Right ventricle myocardium superior (tissue), 1 donor: Measurements from ENCODE around the gene AKT1. TPM values are rescaled to one million over a fixed set of nuclear protein-coding genes. Genes with fewer than 3 reads are reported as not detected.

ENCODE experiments used
- ATAC-seq: fragments of 200-7000 bp; cut with Tn5 transposase; one replicate; pipeline ENCODE4 v1.9.1; 2020; ENCODE audit warnings: mild to moderate bottlenecking; ENCODE audit not compliant: poor library complexity
- DNase-seq: peaks from one replicate; pipeline ENCODE4 v3.0.0-alpha.2; 2020
- intact Hi-C: fragments of 100-400 bp; cut with DNase I; formaldehyde crosslinking; loops from one replicate; pipeline ENCODE4 v1.11.2; 2022
- total RNA-seq: library from RNA; stranded (reverse); fragmentation: NEBNext Ultra II Directional; extraction: Animal tissue kit (Norgen Biotek cat#: 25700); gene quantifications from one replicate; pipeline ENCODE4 v1.2.1, GENCODE V29; 2021
- donor health status: DM: no; HTN: yes; CAD: no; lungs with severe emphysema.

The AKT1 gene
- total RNA-seq, 1 donor from 2014 or later = 120 TPM

- DNase-seq (peak; percentile 82), ATAC-seq (peak; percentile 76)
- intact Hi-C loops = no loop called here
Observed at GRCh38 chr14:104792101-104792884, 3.3 kb downstream of the AKT1 start.

- DNase-seq (no peak), ATAC-seq (no peak)
- intact Hi-C loops = no loop called here
Observed at GRCh38 chr14:104791425-104791824, 4.1 kb downstream of the AKT1 start.

GRCh38 chr14:104789752-104790743, 5.5 kb downstream of the AKT1 start:
- ATAC-seq = no peak
- DNase-seq = no peak
- intact Hi-C loops = loop anchor here (5.0 kb wide), 1 partner anchor 32 kb away; no protein-coding TSS in a partner anchor

- DNase-seq (no peak), ATAC-seq (no peak)
- intact Hi-C loops = loop anchor here (5.0 kb wide), 1 partner anchor 33 kb away; no protein-coding TSS in a partner anchor
Observed at GRCh38 chr14:104788873-104789663, 6.5 kb downstream of the AKT1 start.

- intact Hi-C loops = loop anchor here (5.0 kb wide), 1 partner anchor 34 kb away; no protein-coding TSS in a partner anchor
- DNase-seq (no peak), ATAC-seq (no peak)
Observed at GRCh38 chr14:104788161-104788818, 7.3 kb downstream of the AKT1 start.

GRCh38 chr14:104787736-104788135, 7.8 kb downstream of the AKT1 start:
- ATAC-seq (peak; percentile 7), DNase-seq (peak; percentile 74)
- intact Hi-C loops = loop anchor here (5.0 kb wide), 1 partner anchor 35 kb away; no protein-coding TSS in a partner anchor

- no peak for DNase-seq
- intact Hi-C loops = loop anchor here (5.0 kb wide), 1 partner anchor 35 kb away; no protein-coding TSS in a partner anchor
- ATAC-seq = peak; percentile 3
Observed at GRCh38 chr14:104786726-104787675, 8.5 kb downstream of the AKT1 start.

GRCh38 chr14:104786091-104786586, 9.4 kb downstream of the AKT1 start:
- intact Hi-C loops = loop anchor here (5.0 kb wide), 1 partner anchor 36 kb away; no protein-coding TSS in a partner anchor
- ATAC-seq = peak; percentile 44
- DNase-seq = peak; percentile 67

GRCh38 chr14:104785708-104786080, 9.9 kb downstream of the AKT1 start:
- intact Hi-C loops = loop anchor here (5.0 kb wide), 1 partner anchor 37 kb away; no protein-coding TSS in a partner anchor

GRCh38 chr14:104784846-104785707, 10.5 kb downstream of the AKT1 start:
- DNase-seq (no peak), ATAC-seq (no peak)
- intact Hi-C loops = loop anchor here (5.0 kb wide), 1 partner anchor 37 kb away; no protein-coding TSS in a partner anchor

More at GRCh38 chr14:104785708-104786080, 9.9 kb downstream of the AKT1 start:
- ATAC-seq (no peak), DNase-seq (no peak)

GRCh38 chr14:104784218-104784568, 11.4 kb downstream of the AKT1 start:
- ATAC-seq (no peak), DNase-seq (no peak)
- intact Hi-C loops = no loop called here

- ATAC-seq = no peak
- intact Hi-C loops = no loop called here
- DNase-seq = no peak
Observed at GRCh38 chr14:104783484-104784217, 11.9 kb downstream of the AKT1 start.

- ATAC-seq = no peak
- intact Hi-C loops = no loop called here
- no peak for DNase-seq
Observed at GRCh38 chr14:104782808-104783139, 12.8 kb downstream of the AKT1 start.

GRCh38 chr14:104782086-104782807, 13.3 kb downstream of the AKT1 start:
- intact Hi-C loops = no loop called here
- no peak for ATAC-seq

More at GRCh38 chr14:104782086-104782807, 13.3 kb downstream of the AKT1 start:
- no peak for DNase-seq
